H54 (cell line): ENCODE data around the gene RNF17.
"Not testable (repeated sequence)": the region's sequence is repeated elsewhere in the genome, so short reads cannot be mapped to it uniquely, and the experiment has no call there.

Source experiments
- DNase-seq: peaks from one replicate; pipeline ENCODE4 v3.0.0; 2011; ENCODE audit warnings: low spot score, mixed read lengths; ENCODE audit not compliant: insufficient read length
- FAIRE-seq: peaks from 3 replicates; lab custom pipeline; 2011; peaks lifted over from hg19 to GRCh38; lab: Jason Lieb, UNC
- POLR2A ChIP-seq: IDR thresholded peaks from 2 replicates; pipeline ENCODE4 v1.6.1; 2011; ENCODE audit warnings: low read depth, mild to moderate bottlenecking, low read length

Gene RNF17, protein sequence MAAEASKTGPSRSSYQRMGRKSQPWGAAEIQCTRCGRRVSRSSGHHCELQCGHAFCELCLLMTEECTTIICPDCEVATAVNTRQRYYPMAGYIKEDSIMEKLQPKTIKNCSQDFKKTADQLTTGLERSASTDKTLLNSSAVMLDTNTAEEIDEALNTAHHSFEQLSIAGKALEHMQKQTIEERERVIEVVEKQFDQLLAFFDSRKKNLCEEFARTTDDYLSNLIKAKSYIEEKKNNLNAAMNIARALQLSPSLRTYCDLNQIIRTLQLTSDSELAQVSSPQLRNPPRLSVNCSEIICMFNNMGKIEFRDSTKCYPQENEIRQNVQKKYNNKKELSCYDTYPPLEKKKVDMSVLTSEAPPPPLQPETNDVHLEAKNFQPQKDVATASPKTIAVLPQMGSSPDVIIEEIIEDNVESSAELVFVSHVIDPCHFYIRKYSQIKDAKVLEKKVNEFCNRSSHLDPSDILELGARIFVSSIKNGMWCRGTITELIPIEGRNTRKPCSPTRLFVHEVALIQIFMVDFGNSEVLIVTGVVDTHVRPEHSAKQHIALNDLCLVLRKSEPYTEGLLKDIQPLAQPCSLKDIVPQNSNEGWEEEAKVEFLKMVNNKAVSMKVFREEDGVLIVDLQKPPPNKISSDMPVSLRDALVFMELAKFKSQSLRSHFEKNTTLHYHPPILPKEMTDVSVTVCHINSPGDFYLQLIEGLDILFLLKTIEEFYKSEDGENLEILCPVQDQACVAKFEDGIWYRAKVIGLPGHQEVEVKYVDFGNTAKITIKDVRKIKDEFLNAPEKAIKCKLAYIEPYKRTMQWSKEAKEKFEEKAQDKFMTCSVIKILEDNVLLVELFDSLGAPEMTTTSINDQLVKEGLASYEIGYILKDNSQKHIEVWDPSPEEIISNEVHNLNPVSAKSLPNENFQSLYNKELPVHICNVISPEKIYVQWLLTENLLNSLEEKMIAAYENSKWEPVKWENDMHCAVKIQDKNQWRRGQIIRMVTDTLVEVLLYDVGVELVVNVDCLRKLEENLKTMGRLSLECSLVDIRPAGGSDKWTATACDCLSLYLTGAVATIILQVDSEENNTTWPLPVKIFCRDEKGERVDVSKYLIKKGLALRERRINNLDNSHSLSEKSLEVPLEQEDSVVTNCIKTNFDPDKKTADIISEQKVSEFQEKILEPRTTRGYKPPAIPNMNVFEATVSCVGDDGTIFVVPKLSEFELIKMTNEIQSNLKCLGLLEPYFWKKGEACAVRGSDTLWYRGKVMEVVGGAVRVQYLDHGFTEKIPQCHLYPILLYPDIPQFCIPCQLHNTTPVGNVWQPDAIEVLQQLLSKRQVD (N-terminal part only)

DNA sequence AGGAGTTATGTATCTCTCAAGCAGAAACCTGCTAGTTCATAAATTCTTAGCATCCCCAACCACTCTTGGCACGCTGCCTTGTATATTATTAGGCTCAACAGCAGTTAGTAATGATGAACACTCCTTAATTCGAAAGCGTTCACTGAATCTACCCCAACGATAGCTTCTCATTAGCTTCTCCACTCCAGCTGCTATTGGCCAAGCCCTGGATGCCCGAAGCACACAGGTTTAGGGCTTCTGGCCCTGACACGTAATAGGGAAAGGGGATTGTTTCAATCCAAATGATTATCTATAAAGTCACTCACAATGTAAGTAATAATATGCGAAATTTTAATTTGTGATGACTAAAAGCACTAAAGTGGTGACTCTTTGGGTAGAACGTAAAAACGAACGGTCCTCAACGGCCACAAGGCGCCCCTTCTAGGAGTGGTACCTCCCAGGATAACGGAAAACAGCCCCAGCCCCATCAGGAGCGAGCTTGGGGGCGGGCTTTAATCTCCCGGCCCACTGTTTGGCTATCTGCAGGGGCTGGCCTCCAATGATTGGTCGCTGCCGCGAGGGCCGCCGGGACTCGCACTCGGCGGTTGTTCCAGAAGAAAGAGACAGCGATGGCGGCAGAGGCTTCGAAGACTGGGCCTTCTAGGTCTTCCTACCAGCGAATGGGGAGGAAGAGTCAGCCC lies at the start of gene RNF17:
RNF17 (plus strand) TSS at position 574 of the 680 bp plus-strand sequence; CDS start at position 609, 35 bp downstream.
- no peak for FAIRE-seq
- DNase-seq, result no peak
- TF ChIP-seq POLR2A, result no peak

DNA sequence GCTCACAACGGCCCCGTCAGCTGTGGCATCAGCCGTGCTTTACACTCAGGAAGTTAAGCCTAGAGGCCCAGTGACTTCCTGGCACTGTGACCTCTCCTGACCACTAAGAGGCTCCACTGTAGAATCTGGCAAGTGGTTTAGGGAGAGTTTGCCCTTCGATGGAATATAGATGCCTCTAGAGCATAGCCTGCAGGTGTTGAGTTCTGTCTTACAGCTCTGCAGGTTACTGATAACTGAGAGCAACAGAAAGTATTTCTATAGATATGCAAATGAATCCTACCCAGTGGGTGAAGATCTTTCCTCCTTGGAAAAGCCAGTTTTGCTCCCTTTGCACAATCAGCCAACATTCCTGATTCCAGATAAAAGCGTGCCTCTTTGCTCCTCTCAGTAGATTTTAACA lies 48.0 kb upstream of the RNF17 start:
- FAIRE-seq (no peak), DNase-seq (no peak)
- no peak for TF ChIP-seq POLR2A

DNA sequence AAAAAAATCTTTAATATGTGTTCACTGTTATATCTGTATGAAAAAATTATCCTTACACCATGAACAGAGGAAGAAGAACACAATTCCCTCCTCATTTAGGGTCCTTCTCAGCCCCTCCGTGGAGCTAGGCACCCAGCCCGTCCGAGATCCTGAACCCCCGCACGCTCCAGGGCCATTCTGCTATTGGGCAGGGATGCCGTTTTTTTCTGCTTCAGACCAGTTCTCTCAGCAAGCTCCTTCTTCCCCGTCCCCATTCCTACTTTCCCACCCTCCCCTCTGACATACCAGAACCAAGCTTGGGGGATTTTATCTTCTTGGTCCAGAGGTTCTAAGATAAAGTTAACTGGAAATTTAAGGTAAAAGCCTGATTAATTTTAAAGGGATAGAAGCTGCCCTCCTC lies 47.5 kb upstream of the RNF17 start:
- no peak for TF ChIP-seq POLR2A
- no peak for FAIRE-seq

DNA sequence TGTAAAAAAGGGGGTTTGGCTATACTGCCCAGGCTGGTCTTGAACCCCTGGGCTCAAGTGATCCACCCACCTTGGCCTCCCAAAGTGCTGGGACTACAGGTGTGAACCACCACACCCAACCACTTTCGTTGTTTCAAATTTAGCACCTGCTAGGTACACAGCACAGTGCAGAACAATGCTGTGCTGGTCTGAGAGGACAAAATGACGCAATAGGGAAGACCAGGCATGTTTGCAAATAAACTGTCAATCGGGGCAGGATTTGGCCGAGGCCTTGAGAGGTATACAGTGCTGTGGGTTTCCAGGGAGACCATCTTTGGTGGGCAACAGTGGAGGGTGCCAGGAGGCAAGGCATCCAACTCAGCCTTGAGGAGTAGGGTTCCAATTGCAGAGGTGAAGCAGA lies 46.8 kb upstream of the RNF17 start:
- no peak for TF ChIP-seq POLR2A
- DNase-seq (no peak), FAIRE-seq (no peak)

More for the DNA sequence above, 47.5 kb upstream of the RNF17 start:
- no peak for DNase-seq

DNA sequence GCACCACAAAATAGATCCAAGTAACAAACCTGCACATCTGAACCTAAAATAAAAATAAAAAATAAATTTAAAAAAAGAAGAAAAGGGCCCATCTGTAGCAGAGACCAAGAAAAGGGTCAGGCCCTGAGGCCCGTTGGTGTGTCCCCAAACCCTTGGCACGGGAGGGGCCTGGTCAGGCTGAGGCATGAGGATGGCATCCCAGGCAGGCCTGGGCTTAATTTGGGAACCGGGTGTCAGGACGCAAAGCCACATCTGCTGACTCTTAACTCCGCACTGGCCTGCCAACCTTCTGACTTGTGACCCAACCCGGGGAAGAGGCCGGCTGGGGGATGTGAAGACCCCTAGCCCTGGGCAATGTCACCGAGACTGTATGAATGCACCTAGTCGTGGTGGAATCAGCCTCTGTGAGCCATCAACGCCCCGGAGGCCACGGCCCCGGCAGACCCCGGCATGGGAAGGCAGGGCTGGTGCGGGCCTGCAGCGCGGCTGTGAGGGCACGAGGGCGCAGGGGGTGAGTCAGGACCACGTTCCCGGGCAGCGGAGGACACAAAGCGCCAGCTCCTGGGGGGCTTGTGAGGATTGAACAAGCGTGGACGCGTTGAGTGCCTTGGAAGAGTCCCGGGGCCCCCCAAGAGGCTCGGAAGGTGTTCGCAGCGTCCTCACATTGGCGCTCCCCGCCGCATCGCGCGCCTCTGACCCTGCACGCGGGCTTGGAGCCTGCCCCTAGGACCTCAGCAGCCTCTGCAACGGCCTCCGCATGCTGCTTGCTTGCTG lies 45.6 kb upstream of the RNF17 start:
- FAIRE-seq (no peak), DNase-seq (no peak)
- TF ChIP-seq POLR2A, result no peak

DNA sequence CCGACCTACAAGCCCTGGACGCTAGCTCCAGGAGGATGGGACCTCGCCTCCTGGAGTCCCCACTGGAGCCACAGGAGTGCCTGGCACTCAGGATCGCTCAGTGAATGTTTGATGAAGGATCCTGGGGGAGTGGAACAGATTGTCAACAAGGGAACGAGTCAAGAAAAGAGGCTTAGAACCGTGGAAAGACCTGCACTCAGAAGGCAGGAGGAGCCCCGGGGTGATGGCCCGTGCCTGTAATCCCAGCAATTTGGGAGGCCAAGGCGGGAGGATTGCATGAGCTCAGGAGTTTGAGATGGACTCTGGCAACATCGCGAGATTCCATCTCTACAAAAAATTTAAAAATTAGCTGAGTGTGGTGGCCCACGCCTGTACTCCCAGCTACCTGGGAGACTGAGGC lies 44.8 kb upstream of the RNF17 start:
- TF ChIP-seq POLR2A, result no peak
- DNase-seq (no peak), FAIRE-seq (no peak)

DNA sequence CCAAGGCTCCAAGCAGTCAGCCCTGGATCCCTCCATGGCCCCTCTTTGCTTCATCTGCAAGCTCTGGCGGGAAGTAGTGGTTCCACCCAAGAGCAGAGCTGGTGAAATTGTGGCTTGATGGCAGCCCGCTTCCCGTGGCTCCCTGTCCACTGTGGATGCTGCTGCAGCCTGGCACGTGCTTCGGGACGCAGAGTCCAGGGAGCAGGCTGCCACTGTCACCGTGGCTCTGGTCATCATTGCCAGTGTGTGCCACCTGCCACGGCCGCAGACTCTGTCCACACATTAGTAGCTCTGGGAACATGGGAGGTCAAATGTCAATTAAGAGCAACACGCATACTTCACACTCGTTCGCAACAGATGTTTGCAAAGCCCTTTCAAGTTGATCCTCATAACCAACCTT lies 40.8 kb upstream of the RNF17 start:
- TF ChIP-seq POLR2A, result no peak
- no peak for FAIRE-seq
- DNase-seq, result no peak

DNA sequence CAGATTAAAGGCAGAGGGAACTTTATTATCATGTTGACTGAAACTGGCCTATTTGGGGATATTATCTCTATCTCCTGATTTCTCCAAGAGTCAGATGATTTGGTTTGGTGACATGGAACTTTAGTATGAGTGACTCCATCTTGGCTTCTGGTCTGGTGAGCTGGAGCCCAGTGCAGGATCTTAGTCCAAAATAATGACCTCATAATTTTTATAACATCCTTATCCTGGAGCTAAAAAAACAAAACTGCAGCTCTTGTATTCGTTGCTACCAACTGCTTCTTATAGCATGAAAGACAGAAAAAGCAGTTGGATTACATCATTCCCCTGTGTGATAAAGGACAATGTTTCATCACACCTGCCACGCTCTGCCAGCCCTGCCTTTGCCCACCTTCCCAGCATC lies 39.3 kb upstream of the RNF17 start:
- DNase-seq, result no peak

DNA sequence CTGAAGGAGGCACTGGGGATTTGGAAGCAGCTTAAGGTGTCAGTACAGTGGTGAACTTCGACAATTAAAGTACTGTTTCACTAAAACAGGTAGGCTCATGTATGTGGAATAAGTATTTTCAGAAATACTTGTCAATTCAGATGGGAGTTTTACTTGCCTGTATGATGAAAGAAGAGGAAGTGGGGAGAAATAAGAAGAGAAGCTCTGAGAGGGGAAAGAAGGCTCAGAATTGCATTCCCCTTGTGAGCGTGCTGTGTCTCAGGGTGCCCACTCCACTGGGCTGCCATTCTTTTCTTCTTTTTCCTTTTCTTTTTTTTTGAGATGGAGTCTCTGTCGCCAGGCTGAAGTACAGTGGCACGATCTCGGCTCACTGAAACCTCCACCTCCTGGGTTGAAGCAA lies 38.6 kb upstream of the RNF17 start:
- TF ChIP-seq POLR2A, result no peak
- DNase-seq, result no peak
- FAIRE-seq, result no peak

More for the DNA sequence above, 39.3 kb upstream of the RNF17 start:
- TF ChIP-seq POLR2A, result no peak
- FAIRE-seq, result no peak

DNA sequence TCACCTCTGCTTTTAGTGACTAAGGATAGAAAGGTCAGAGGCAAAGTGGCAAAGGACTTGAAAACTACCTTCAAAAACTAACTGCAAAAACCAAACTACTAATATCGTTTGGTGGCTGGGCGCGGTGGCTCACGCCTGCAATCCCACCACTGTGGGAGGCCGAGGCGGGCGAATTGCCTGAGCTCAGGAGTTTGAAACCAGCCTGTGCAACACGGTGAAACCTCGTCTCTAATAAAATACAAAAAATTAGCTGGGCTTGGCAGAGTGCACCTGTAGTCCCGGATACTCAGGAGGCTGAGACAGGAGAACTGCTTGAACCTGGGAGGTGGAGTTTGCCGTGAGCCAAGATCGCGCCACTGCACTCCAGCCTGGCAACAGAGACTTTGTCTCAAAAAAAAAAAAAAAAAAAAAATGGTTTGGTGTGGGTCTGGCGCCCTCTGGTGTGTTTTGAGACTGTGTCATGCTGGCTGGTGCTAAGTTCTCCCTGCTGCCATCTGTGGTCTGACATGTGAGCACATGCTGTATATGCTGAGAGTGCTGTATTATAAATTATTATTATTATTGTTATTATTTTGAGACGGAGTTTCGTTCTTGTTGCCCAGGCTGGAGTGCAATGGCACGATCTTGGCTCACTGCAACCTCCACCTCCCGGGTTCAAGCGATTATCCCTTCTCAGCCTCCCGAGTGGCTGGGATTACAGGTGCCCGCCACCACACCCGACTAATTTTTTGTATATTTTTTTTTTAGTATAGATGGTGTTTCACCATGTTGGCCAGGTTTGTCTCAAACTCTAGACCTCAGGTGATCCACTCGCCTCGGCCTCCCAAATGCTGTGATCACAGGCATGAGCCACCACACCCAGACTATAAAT lies 36.0 kb upstream of the RNF17 start:
- no peak for TF ChIP-seq POLR2A
- FAIRE-seq (no peak), DNase-seq (peak; percentile 51)

DNA sequence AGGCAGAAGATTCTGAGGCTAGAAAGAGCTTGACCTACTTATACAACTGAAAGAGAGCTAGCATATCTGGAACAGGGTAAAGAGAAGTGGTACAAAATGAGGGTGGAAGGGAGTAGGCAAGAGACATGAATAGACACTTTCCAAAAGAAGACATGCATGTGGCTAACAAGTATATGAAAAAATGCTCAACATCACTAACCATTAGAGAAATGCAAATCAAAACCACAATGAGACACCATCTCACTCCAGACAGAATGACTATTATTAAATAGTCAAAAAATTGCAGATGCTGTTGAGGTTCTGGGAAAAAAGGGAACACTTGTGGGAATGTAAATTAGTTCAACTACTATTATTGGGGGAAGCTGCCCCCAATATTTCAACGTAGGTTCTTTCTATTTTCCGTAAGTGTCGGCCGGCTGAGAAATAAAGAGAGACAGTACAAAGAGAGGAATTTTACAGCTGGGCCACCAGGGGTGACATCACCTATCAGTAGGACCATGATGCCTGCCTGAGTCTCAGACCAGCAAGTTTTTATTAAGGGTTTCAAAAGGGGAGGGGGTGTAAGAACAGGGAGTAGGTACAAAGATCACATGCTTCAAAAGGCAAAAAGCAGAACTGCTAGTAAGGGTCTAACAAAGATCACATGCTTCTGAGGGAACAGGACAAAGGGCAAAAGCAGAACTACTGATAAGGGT lies 32.9 kb upstream of the RNF17 start:
- not testable (repeated sequence) for DNase-seq, FAIRE-seq
